PC-3 (cell line): ENCODE data around the gene SLC26A11. TPM values are rescaled to one million over a fixed set of nuclear protein-coding genes. Genes with fewer than 3 reads are reported as not detected.

Source experiments
- ATAC-seq: fragments of 200-7000 bp; cut with Tn5 transposase; 2 replicates; pipeline ENCODE4 v1.9.1; 2020; ENCODE audit warnings: mild to moderate bottlenecking, moderate library complexity
- BruUV-seq: library from RNA; stranded (reverse); fragments of 400-500 nt; replicated peaks from 2 replicates; lab custom pipeline; 2021; lab: Mats Ljungman, UMichigan
- CTCF ChIA-PET: fragments of 300-600 bp; sonication (Branson Sonifier 250); formaldehyde crosslinking; loops from one replicate; lab custom pipeline; 2022; ENCODE audit warnings: antibody characterized with exemption; lab: Charles Lee
- POLR2A ChIA-PET: fragments of 300-600 bp; sonication (Branson Sonifier 250); formaldehyde crosslinking; loops from one replicate; lab custom pipeline; 2022; ENCODE audit warnings: antibody characterized with exemption; ENCODE audit not compliant: unreplicated experiment; lab: Charles Lee
- DNase-seq: peaks from one replicate; pipeline ENCODE4 v3.0.0-alpha.2; 2015
- H2AFZ ChIP-seq: fragments of 300-600 bp; sonication (generic); 2 replicates; pipeline ENCODE4 v1.6.0; 2016; ENCODE audit warnings: antibody characterized with exemption, low read length
- H3F3A ChIP-seq: fragments of 300-600 bp; sonication (generic); one replicate; pipeline ENCODE4 v1.6.0; 2017; ENCODE audit warnings: antibody characterized with exemption, low read length, control low read depth, mild to moderate bottlenecking; ENCODE audit not compliant: unreplicated experiment
- H3K27ac ChIP-seq: fragments of 300-600 bp; sonication (generic); 2 replicates; pipeline ENCODE4 v1.5.1; 2016; ENCODE audit warnings: mild to moderate bottlenecking, low read length
- H3K27me3 ChIP-seq: fragments of 300-600 bp; sonication (generic); 2 replicates; pipeline ENCODE4 v1.6.1; 2016; ENCODE audit warnings: low read length, mixed read lengths
- H3K36me3 ChIP-seq: fragments of 300-600 bp; sonication (generic); 2 replicates; pipeline ENCODE4 v1.6.1; 2016; ENCODE audit warnings: low read depth, mixed run types, low read length, mixed read lengths
- H3K4me1 ChIP-seq: fragments of 300-600 bp; sonication (generic); 2 replicates; pipeline ENCODE4 v1.5.1; 2016; ENCODE audit warnings: low read length; ENCODE audit not compliant: insufficient read depth
- H3K4me2 ChIP-seq: fragments of 300-600 bp; sonication (generic); 2 replicates; pipeline ENCODE4 v1.6.0; 2016; ENCODE audit warnings: low read length
- H3K4me3 ChIP-seq: fragments of 300-600 bp; sonication (generic); 2 replicates; pipeline ENCODE4 v1.5.1; 2016; ENCODE audit warnings: mild to moderate bottlenecking, low read length, mixed read lengths
- H3K79me2 ChIP-seq: fragments of 300-600 bp; sonication (generic); 2 replicates; pipeline ENCODE4 v1.6.1; 2017; ENCODE audit warnings: low read length, mixed read lengths
- H3K9ac ChIP-seq: fragments of 300-600 bp; sonication (generic); 2 replicates; pipeline ENCODE4 v1.6.0; 2016; ENCODE audit warnings: mild to moderate bottlenecking, low read length
- H3K9me2 ChIP-seq: fragments of 300-600 bp; sonication (generic); replicated peaks from 2 replicates; pipeline ENCODE4 v1.6.1; 2016; ENCODE audit warnings: mixed run types, low read length, mixed read lengths
- H3K9me3 ChIP-seq: fragments of 300-600 bp; sonication (generic); 2 replicates; pipeline ENCODE4 v1.6.1; 2016; ENCODE audit warnings: low read length, mixed read lengths
- H4K20me1 ChIP-seq: fragments of 300-600 bp; sonication (generic); 2 replicates; pipeline ENCODE4 v1.6.1; 2016; ENCODE audit warnings: low read length, mixed read lengths
- EZH2 ChIP-seq: fragments of 300-600 bp; sonication (generic); IDR thresholded peaks from one replicate; pipeline ENCODE4 v1.6.1; 2017; ENCODE audit warnings: antibody characterized with exemption, mild to moderate bottlenecking, low read length; ENCODE audit not compliant: unreplicated experiment
- EZH2phosphoT487 ChIP-seq: fragments of 300-600 bp; sonication (generic); IDR thresholded peaks from 2 replicates; pipeline ENCODE4 v1.6.1; 2018; ENCODE audit warnings: mild to moderate bottlenecking, antibody characterized with exemption, low read length, borderline replicate concordance
- intact Hi-C: fragments of 100-400 bp; cut with micrococcal nuclease; formaldehyde crosslinking; loops from 2 replicates; pipeline ENCODE4 v1.9.0; 2023
- total RNA-seq: library from RNA; depleted of rRNA; stranded (reverse); fragments of >200 nt; gene quantifications from 2 replicates; pipeline ENCODE4 v1.2.3, GENCODE V29; 2014
- TF ChIP-seq, protein P1 (sequence below): fragments of 300-600 bp; sonication (generic); conservative IDR thresholded peaks from 2 replicates; pipeline ENCODE4 v1.5.1; 2017; ENCODE audit warnings: antibody characterized with exemption, low read depth, mild to moderate bottlenecking, low read length

SLC26A11 gene
- total RNA-seq, 1 experiment from 2014 or later: 18.4 TPM

DNA sequence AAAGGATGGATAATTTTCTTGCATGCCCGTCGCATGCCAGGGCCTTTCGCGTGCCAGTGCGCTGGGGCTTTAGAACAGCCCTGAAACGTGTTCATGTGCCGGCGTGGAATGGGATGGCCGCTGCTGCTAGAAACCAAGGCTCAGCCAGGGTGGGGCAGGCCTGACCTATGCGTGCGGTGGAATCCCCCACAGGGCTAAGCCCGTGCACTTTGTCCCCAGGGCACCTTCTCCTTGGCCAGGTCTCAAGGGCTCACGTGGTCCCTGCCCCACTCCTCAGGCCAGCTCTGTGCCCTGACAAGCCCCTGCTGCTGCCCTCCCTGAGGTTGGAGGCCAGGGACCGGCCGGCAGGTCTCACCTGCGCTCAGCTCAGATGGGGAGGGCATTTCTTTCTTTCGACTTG lies 27.3 kb downstream of the SLC26A11 start:
- Histone ChIP-seq H2AFZ (no peak overlapping the region), H3K79me2 (no peaks in the 10 kb centered on the region), H3K4me2 (no peak overlapping the region), H3K4me1 (no peaks in the 10 kb centered on the region), H4K20me1 (no peaks in the 10 kb centered on the region), H3K9ac (no peak overlapping the region), H3K4me3 (no peak overlapping the region), H3K36me3 (no peaks in the 10 kb centered on the region), H3K9me2 (no peaks in the 10 kb centered on the region), H3K9me3 (no peaks in the 10 kb centered on the region), H3K27me3 (no peaks in the 10 kb centered on the region), H3K27ac (no peak overlapping the region), H3F3A (no peaks in the 10 kb centered on the region)
- TF ChIP-seq EZH2: no peak
- TF ChIP-seq EZH2phosphoT487: no peak
- TF ChIP-seq, protein P1, sequence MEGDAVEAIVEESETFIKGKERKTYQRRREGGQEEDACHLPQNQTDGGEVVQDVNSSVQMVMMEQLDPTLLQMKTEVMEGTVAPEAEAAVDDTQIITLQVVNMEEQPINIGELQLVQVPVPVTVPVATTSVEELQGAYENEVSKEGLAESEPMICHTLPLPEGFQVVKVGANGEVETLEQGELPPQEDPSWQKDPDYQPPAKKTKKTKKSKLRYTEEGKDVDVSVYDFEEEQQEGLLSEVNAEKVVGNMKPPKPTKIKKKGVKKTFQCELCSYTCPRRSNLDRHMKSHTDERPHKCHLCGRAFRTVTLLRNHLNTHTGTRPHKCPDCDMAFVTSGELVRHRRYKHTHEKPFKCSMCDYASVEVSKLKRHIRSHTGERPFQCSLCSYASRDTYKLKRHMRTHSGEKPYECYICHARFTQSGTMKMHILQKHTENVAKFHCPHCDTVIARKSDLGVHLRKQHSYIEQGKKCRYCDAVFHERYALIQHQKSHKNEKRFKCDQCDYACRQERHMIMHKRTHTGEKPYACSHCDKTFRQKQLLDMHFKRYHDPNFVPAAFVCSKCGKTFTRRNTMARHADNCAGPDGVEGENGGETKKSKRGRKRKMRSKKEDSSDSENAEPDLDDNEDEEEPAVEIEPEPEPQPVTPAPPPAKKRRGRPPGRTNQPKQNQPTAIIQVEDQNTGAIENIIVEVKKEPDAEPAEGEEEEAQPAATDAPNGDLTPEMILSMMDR: no peak
- ChIA-PET POLR2A (no interaction called here), CTCF (no interaction called here)
- no peak for ATAC-seq
- no peak for DNase-seq
- BruUV-seq: no TSS peak
- intact Hi-C loops: no loop called here

DNA sequence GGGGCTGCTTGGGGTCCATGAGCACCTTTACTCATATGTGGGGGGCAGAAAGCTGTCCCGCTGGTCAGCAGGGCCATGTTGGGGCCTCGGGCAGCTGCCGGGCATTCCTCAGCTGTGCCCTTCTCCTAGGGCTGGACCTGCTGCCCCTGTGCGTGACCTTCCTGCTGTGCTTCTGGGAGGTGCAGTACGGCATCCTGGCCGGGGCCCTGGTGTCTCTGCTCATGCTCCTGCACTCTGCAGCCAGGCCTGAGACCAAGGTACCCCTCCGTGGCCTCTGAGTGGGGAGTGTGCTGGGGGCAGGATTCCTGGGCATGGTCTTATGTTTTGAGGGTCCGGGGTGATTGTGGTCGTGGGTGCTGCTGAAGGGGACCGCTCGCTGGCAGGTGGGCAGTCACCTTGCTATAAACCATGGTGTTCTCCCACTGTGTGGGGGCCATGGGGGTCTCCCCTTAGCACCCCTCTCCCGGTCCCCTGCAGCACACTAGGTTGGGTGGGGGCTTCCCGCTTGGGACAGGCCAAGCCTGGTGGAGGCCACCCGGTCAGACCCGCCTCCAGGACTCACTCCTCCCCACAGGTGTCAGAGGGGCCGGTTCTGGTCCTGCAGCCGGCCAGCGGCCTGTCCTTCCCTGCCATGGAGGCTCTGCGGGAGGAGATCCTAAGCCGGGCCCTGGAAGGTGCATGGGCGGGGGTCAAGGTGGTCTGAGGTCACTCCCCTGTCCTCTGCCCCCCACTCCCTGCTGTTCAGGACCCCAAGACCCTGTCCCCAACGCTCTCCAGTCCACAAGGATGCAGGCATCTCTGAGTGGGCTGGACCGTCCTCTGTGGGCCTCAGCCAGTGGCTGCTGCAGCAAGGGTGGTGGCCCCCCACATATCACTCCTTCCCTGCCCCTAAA lies 28.0 kb downstream of the SLC26A11 start:
- Histone ChIP-seq H4K20me1 (no peaks in the 10 kb centered on the region), H3K27me3 (no peaks in the 10 kb centered on the region), H3K79me2 (no peaks in the 10 kb centered on the region), H3K4me3 (no peak overlapping the region), H3K9me2 (no peaks in the 10 kb centered on the region), H3F3A (no peaks in the 10 kb centered on the region), H3K4me1 (peaks cover 7% of the 10 kb centered on the region), H3K9me3 (no peaks in the 10 kb centered on the region), H3K27ac (no peak overlapping the region), H2AFZ (no peak overlapping the region), H3K9ac (no peak overlapping the region), H3K36me3 (no peaks in the 10 kb centered on the region), H3K4me2 (no peak overlapping the region)
- DNase-seq (no peak), ATAC-seq (no peak)
- TF ChIP-seq EZH2 (no peak), EZH2phosphoT487 (no peak)
- TF ChIP-seq, protein P1: no peak
- ChIA-PET CTCF (no interaction called here), POLR2A (no interaction called here)
- intact Hi-C loops: no loop called here
- BruUV-seq: no TSS peak
